Progenitor cell of endocrine pancreas (in vitro differentiated cells): ENCODE measurements around the gene CCDC171. TPM values are rescaled to one million over a fixed set of nuclear protein-coding genes. Genes with fewer than 3 reads are reported as not detected.

Experiments used
- DNase-seq: peaks from one replicate; pipeline ENCODE4 v3.0.0; 2021; ENCODE audit warnings: low spot score; ENCODE audit not compliant: unreplicated experiment
- H3K27ac Mint-ChIP-seq: 2 replicates; pipeline ENCODE4 v1.8.0; 2021; ENCODE audit warnings: mild to moderate bottlenecking, moderate library complexity, mixed read lengths
- H3K27me3 Mint-ChIP-seq: 2 replicates; pipeline ENCODE4 v1.8.0; 2021; ENCODE audit warnings: mixed read lengths
- H3K36me3 Mint-ChIP-seq: 2 replicates; pipeline ENCODE4 v1.8.0; 2022; ENCODE audit warnings: mixed read lengths; ENCODE audit not compliant: insufficient read depth
- H3K4me1 Mint-ChIP-seq: 2 replicates; pipeline ENCODE4 v1.8.0; 2021; ENCODE audit warnings: low read depth, mixed read lengths
- H3K4me3 Mint-ChIP-seq: 2 replicates; pipeline ENCODE4 v1.8.0; 2021; ENCODE audit warnings: low read depth, mild to moderate bottlenecking, moderate library complexity, mixed read lengths
- H3K9me3 Mint-ChIP-seq: 2 replicates; pipeline ENCODE4 v1.8.0; 2021; ENCODE audit warnings: low read depth, mixed read lengths
- CTCF ChIP-seq: fragments of 200-600 bp; sonication (generic); IDR thresholded peaks from one replicate; pipeline ENCODE4 v1.5.0; 2021; ENCODE audit warnings: antibody characterized with exemption, mild to moderate bottlenecking; ENCODE audit not compliant: unreplicated experiment
- total RNA-seq: library from RNA; stranded (reverse); gene quantifications from 2 replicates; pipeline ENCODE4 v1.2.1, GENCODE V29; 2021

CCDC171 gene
- total RNA-seq, 1 donor from 2014 or later: 5.1 TPM

GRCh38 chr9:15755660-15756059 is 202.8 kb downstream of the CCDC171 start:
- no peaks in the 10 kb centered on the region for H3K27me3 Mint-ChIP-seq
- peaks cover 14% of the 10 kb centered on the region for H3K9me3 Mint-ChIP-seq
- H3K27ac Mint-ChIP-seq: no peak overlapping the region
- H3K4me3 Mint-ChIP-seq: no peak overlapping the region
- no peak for TF ChIP-seq CTCF
- H3K4me1 Mint-ChIP-seq: peaks cover 3% of the 10 kb centered on the region
- no peak for DNase-seq
- H3K36me3 Mint-ChIP-seq: peaks cover 3% of the 10 kb centered on the region

- H3K27me3 Mint-ChIP-seq: no peaks in the 10 kb centered on the region
- DNase-seq: no peak
- no peak overlapping the region for H3K27ac Mint-ChIP-seq
- no peak for TF ChIP-seq CTCF
- H3K4me1 Mint-ChIP-seq: peaks cover 7% of the 10 kb centered on the region
- H3K9me3 Mint-ChIP-seq: peaks cover 14% of the 10 kb centered on the region
- no peak overlapping the region for H3K4me3 Mint-ChIP-seq
- peaks cover 3% of the 10 kb centered on the region for H3K36me3 Mint-ChIP-seq
Measured at GRCh38 chr9:15761551-15761950, 208.7 kb downstream of the CCDC171 start.

GRCh38 chr9:15763371-15763770 is 210.5 kb downstream of the CCDC171 start:
- no peak for TF ChIP-seq CTCF
- Mint-ChIP-seq H3K27ac (no peak overlapping the region), H3K27me3 (no peaks in the 10 kb centered on the region), H3K36me3 (peaks cover 1% of the 10 kb centered on the region), H3K9me3 (peaks cover 2% of the 10 kb centered on the region), H3K4me1 (peaks cover 7% of the 10 kb centered on the region), H3K4me3 (no peak overlapping the region)
- DNase-seq: no peak

GRCh38 chr9:15764131-15764530 is 211.3 kb downstream of the CCDC171 start:
- Mint-ChIP-seq H3K27ac (no peak overlapping the region), H3K27me3 (no peaks in the 10 kb centered on the region), H3K9me3 (no peaks in the 10 kb centered on the region), H3K36me3 (peaks cover 1% of the 10 kb centered on the region), H3K4me3 (no peak overlapping the region), H3K4me1 (peaks cover 7% of the 10 kb centered on the region)
- TF ChIP-seq CTCF: no peak
- no peak for DNase-seq

GRCh38 chr9:15769547-15769946 is 216.7 kb downstream of the CCDC171 start:
- peaks cover 1% of the 10 kb centered on the region for H3K36me3 Mint-ChIP-seq
- no peak for DNase-seq
- no peaks in the 10 kb centered on the region for H3K4me1 Mint-ChIP-seq
- no peak for TF ChIP-seq CTCF
- no peak overlapping the region for H3K27ac Mint-ChIP-seq
- peaks cover 3% of the 10 kb centered on the region for H3K9me3 Mint-ChIP-seq
- no peak overlapping the region for H3K4me3 Mint-ChIP-seq
- no peaks in the 10 kb centered on the region for H3K27me3 Mint-ChIP-seq
